Stimulated activated naive CD8-positive, alpha-beta T cell treated with anti-CD3 and anti-CD28 coated beads, Interleukin-15, amount 100 ng/mL, for 72 hours (primary cell): ENCODE data around the gene TBC1D21.

ENCODE experiments used
- ATAC-seq: fragments of 150-1000 bp; cut with Tn5 transposase; 2 replicates; pipeline ENCODE4 v1.10.0; 2021; ENCODE audit warnings: mild to moderate bottlenecking, moderate library complexity
- DNase-seq, 2 donors: peaks; one replicate each; pipeline ENCODE4 v3.0.0; 2021 to 2022
- H3K27ac Mint-ChIP-seq, 2 donors: one replicate each; pipeline ENCODE4 v1.8.0; 2022; ENCODE audit warnings: mild to moderate bottlenecking in 2 of 2, mixed read lengths in 2 of 2, moderate library complexity in 2 of 2
- H3K27me3 Mint-ChIP-seq: one replicate; pipeline ENCODE4 v1.8.0; 2022; ENCODE audit warnings: mixed read lengths
- H3K4me1 Mint-ChIP-seq: one replicate; pipeline ENCODE4 v1.8.0; 2022; ENCODE audit warnings: mild to moderate bottlenecking, mixed read lengths
- H3K4me3 Mint-ChIP-seq, 2 donors: one replicate each; pipeline ENCODE4 v1.8.0; 2022; ENCODE audit warnings: mild to moderate bottlenecking in 2 of 2, mixed read lengths in 2 of 2, moderate library complexity in 1 of 2
- H3K9me3 Mint-ChIP-seq, 2 donors: one replicate each; pipeline ENCODE4 v1.8.0; 2022; ENCODE audit warnings: mixed read lengths in 2 of 2

TBC1D21 gene

GRCh38 chr15:73851689-73852088, 21.7 kb upstream of the TBC1D21 start:
- H3K4me1 Mint-ChIP-seq = no peaks in the 10 kb centered on the region
- H3K9me3 Mint-ChIP-seq = peaks cover 5 to 9% of the 10 kb centered on the region in 2 donors
- DNase-seq = peak; percentile 10 to 15
- H3K4me3 Mint-ChIP-seq = no peak overlapping the region
- H3K27ac Mint-ChIP-seq = no peak overlapping the region
- H3K27me3 Mint-ChIP-seq = peaks cover 50% of the 10 kb centered on the region
- no peak for ATAC-seq

DNA sequence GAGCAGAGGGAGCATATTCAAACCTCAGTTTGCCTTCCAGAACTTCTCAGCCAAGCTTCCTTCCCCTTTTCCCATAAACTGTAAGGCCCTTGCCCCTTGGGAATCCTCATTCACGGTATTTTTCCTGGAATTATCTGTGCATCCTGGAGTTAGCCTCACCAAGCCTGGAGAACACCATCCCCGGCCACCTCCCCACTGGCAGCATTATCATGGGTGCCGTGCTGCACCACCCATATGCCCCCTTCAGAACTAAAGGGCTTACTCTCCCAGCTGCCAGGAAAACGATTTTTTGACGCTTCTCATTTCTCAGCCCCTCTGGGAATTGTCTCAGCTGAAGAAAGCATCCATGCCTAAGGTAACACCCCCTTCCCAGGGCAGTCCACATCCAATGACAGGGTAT, 20.9 kb upstream of the TBC1D21 start:
- DNase-seq (no peak), ATAC-seq (no peak)
- no peak overlapping the region for H3K4me3 Mint-ChIP-seq
- H3K27ac Mint-ChIP-seq = no peak overlapping the region
- H3K9me3 Mint-ChIP-seq = peaks cover 5 to 9% of the 10 kb centered on the region in 2 donors
- H3K4me1 Mint-ChIP-seq = no peaks in the 10 kb centered on the region
- H3K27me3 Mint-ChIP-seq = peaks cover 55% of the 10 kb centered on the region

DNA sequence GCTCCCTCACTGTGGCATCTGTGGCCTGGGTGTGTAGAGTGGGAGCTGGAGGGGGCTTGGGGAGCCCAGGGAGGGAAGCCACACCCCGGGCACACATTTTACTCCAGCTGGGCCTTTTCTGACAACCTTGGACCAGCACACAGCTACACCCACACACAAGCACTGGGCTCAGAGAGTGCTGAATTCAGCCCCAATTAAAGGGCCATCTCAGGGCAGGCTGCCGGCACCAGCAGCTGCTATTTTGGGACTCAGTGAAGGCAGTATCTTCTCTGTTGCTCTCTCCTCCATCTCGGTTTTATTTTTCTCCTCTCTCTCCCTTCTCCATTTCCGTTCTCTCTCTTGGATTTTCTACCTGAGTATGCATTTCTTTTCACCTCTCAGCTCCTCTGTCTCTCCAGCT, 19.1 kb upstream of the TBC1D21 start:
- H3K27me3 Mint-ChIP-seq = peaks cover 56% of the 10 kb centered on the region

GRCh38 chr15:73856458-73857192, 16.7 kb upstream of the TBC1D21 start:
- Mint-ChIP-seq H3K4me1 (no peaks in the 10 kb centered on the region), H3K9me3 (peaks cover 2 to 7% of the 10 kb centered on the region in 2 donors), H3K27me3 (peaks cover 43% of the 10 kb centered on the region), H3K4me3 (no peak overlapping the region), H3K27ac (no peak overlapping the region)
- no peak for ATAC-seq
- no peak for DNase-seq

More for the DNA sequence above, 19.1 kb upstream of the TBC1D21 start:
- H3K9me3 Mint-ChIP-seq = peaks cover 5 to 9% of the 10 kb centered on the region in 2 donors
- H3K4me1 Mint-ChIP-seq = no peaks in the 10 kb centered on the region
- no peak overlapping the region for H3K27ac Mint-ChIP-seq
- DNase-seq = no peak
- no peak for ATAC-seq
- no peak overlapping the region for H3K4me3 Mint-ChIP-seq

DNA sequence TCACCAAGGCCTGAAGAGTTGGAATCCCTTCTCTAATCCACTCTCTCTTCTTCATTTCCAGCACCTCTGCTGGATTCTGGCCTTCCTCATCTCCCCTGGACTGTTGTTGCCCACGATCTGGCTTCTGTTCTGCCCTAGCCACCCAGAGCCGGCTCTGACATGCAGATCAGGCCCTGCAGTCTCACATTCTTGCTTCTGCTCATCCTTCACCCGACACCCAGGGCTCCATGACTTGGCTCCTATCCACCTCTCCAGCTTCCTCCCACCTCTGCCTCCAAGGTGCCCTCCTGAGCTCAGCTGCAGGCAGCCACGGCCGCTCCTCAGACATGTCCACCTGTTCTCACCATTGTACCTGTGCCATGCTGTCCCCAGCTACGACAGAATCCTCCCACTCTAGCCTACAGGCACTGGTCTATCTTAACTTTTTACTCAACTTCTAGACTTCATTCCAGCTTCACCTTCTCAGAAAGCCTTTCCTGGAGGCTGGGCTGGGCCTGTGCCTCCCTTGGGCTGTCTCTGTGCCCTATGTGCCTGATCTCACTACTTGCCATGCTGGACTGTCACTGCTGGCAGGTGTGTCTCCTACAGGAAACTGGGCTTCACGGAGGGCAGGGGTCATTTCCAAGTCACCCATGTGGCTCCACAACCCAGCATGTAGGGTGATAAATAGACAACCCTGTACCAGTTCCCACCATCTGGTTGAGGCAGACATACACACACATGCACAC, 16.0 kb upstream of the TBC1D21 start:
- Mint-ChIP-seq H3K27me3 (peaks cover 38% of the 10 kb centered on the region), H3K4me3 (no peak overlapping the region), H3K9me3 (no peaks in the 10 kb centered on the region), H3K4me1 (no peaks in the 10 kb centered on the region), H3K27ac (no peak overlapping the region)
- no peak for ATAC-seq
- DNase-seq = no peak

GRCh38 chr15:73858062-73858461, 15.3 kb upstream of the TBC1D21 start:
- peaks cover 35% of the 10 kb centered on the region for H3K27me3 Mint-ChIP-seq
- no peak overlapping the region for H3K4me3 Mint-ChIP-seq
- DNase-seq (no peak), ATAC-seq (no peak)
- no peak overlapping the region for H3K27ac Mint-ChIP-seq
- H3K9me3 Mint-ChIP-seq = no peaks in the 10 kb centered on the region
- H3K4me1 Mint-ChIP-seq = no peaks in the 10 kb centered on the region

DNA sequence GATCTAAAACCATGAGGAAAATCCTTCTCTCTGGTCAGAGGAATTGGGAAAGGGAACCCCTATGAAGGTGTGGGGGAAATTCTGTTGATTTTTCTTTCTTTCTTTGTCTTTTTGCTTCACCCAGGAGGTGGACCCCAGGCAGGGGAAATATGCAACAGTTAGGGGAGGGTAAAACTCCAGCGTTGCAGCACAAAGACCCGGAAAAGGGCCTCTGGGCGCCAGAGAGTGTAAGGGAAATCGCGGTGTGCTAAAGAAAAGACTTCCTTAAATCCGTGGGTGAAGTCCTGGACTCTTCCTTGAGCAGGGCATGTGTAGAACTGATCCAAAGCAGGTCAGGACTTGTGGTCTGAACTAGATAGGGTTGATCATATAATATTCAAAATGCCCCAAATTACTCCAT, 11.1 kb upstream of the TBC1D21 start:
- Mint-ChIP-seq H3K9me3 (no peaks in the 10 kb centered on the region), H3K27ac (no peak overlapping the region), H3K4me1 (peaks cover 14% of the 10 kb centered on the region), H3K27me3 (peaks cover 29% of the 10 kb centered on the region), H3K4me3 (no peak overlapping the region)
- ATAC-seq (no peak), DNase-seq (no peak)

GRCh38 chr15:73865379-73865778, 8.0 kb upstream of the TBC1D21 start:
- no peak overlapping the region for H3K4me3 Mint-ChIP-seq

GRCh38 chr15:73865904-73866303, 7.5 kb upstream of the TBC1D21 start:
- Mint-ChIP-seq H3K27ac (no peak overlapping the region), H3K27me3 (peaks cover 29% of the 10 kb centered on the region), H3K4me3 (no peak overlapping the region), H3K9me3 (no peaks in the 10 kb centered on the region), H3K4me1 (peaks cover 14% of the 10 kb centered on the region)
- DNase-seq = no peak
- ATAC-seq = no peak

More at GRCh38 chr15:73865379-73865778, 8.0 kb upstream of the TBC1D21 start:
- Mint-ChIP-seq H3K27ac (no peak overlapping the region), H3K4me1 (peaks cover 14% of the 10 kb centered on the region), H3K9me3 (no peaks in the 10 kb centered on the region), H3K27me3 (peaks cover 23% of the 10 kb centered on the region)
- DNase-seq (no peak), ATAC-seq (no peak)

GRCh38 chr15:73866481-73866880, 6.9 kb upstream of the TBC1D21 start:
- DNase-seq = no peak
- Mint-ChIP-seq H3K9me3 (no peaks in the 10 kb centered on the region), H3K4me3 (no peak overlapping the region), H3K4me1 (peaks cover 14% of the 10 kb centered on the region), H3K27ac (no peak overlapping the region), H3K27me3 (peaks cover 34% of the 10 kb centered on the region)
- ATAC-seq = no peak

GRCh38 chr15:73866881-73867410, 6.4 kb upstream of the TBC1D21 start:
- Mint-ChIP-seq H3K27ac (no peak overlapping the region), H3K27me3 (peaks cover 39% of the 10 kb centered on the region), H3K9me3 (no peaks in the 10 kb centered on the region), H3K4me1 (peaks cover 14% of the 10 kb centered on the region), H3K4me3 (no peak overlapping the region)
- DNase-seq = no peak
- no peak for ATAC-seq

DNA sequence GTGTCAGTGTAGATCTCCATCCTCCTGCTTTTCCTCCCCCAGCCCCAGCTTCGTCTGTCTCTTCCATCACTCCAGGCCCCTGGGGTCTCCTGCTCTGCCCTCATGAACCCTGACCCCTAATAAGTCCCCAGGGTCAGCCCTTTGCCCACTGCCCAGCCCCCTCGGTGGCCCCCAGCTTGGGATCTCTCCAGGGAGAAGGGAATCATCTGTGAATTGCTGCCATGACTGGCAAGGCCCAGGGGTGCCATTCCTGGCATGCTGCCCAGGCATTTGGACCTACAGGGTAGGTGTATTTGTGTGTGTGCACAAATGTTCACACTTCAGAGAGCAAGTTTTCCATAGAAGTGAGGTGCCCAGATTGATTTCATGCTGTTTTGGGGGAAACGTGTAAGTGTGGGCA, 5.9 kb upstream of the TBC1D21 start:
- peaks cover 44% of the 10 kb centered on the region for H3K27me3 Mint-ChIP-seq
- H3K9me3 Mint-ChIP-seq = no peaks in the 10 kb centered on the region
- H3K27ac Mint-ChIP-seq = no peak overlapping the region
- peaks cover 14% of the 10 kb centered on the region for H3K4me1 Mint-ChIP-seq
- no peak overlapping the region for H3K4me3 Mint-ChIP-seq
- ATAC-seq = no peak
- no peak for DNase-seq

- DNase-seq = no peak
- peaks cover 46% of the 10 kb centered on the region for H3K27me3 Mint-ChIP-seq
- no peak overlapping the region for H3K27ac Mint-ChIP-seq
- ATAC-seq = no peak
- peaks cover 14% of the 10 kb centered on the region for H3K4me1 Mint-ChIP-seq
- no peak overlapping the region for H3K4me3 Mint-ChIP-seq
- H3K9me3 Mint-ChIP-seq = no peaks in the 10 kb centered on the region
Observed at GRCh38 chr15:73867956-73868355, 5.4 kb upstream of the TBC1D21 start.

- Mint-ChIP-seq H3K9me3 (no peaks in the 10 kb centered on the region), H3K4me3 (no peak overlapping the region), H3K27me3 (peaks cover 50% of the 10 kb centered on the region), H3K27ac (no peak overlapping the region), H3K4me1 (peaks cover 14% of the 10 kb centered on the region)
- DNase-seq (no peak), ATAC-seq (no peak)
Observed at GRCh38 chr15:73869216-73869995, 4.0 kb upstream of the TBC1D21 start.

DNA sequence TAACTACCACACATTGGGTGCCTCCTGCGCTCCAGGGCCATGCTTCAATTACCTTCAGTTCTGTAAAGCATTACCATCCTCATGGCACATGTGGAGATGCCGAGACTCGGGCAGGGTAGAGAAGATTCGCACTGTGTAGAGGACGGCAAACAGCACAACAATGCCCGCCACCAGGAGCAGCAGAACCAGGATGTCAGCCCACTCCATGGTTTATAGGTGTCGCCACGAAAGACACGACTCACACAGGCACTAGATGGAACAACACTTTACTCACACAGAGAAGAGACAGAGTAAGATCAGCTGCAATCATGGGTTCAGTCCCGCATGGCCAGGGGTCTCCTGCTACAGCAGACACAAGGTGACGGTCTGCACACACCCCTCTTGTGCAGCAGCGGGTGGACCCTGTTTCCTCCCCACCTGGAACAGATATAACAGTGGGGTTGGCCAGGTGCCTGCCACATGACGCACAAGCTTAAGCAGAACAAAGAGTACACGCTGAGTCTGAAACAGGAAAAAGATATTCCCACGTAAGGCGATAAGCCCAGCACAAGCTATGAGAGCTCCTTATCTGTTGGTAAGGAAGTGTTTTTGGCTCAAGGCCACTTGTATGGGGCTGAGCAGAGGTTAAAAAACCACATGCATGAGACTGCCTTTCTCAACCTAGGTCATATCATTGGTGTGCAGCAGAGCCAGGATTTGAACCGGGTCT, 2.5 kb upstream of the TBC1D21 start:
- H3K9me3 Mint-ChIP-seq = no peaks in the 10 kb centered on the region
- H3K4me3 Mint-ChIP-seq = no peak overlapping the region
- DNase-seq (no peak), ATAC-seq (no peak)
- H3K27me3 Mint-ChIP-seq = peaks cover 48% of the 10 kb centered on the region
- peaks cover 10% of the 10 kb centered on the region for H3K4me1 Mint-ChIP-seq
- no peak overlapping the region for H3K27ac Mint-ChIP-seq
